D721Med (cell line): Measurements from ENCODE around the gene NDOR1.

Source experiments
- DNase-seq: peaks from one replicate; pipeline ENCODE4 v3.0.0; 2011; ENCODE audit warnings: low spot score; ENCODE audit not compliant: insufficient read length
- FAIRE-seq: peaks from 2 replicates; lab custom pipeline; 2011; peaks lifted over from hg19 to GRCh38; lab: Jason Lieb, UNC
- CTCF ChIP-seq: IDR thresholded peaks from 2 replicates; pipeline ENCODE4 v1.5.1; 2012; ENCODE audit warnings: mild to moderate bottlenecking, control low read depth; ENCODE audit not compliant: insufficient read depth; ENCODE audit errors: missing control alignments

NDOR1 gene

GRCh38 chr9:137233143-137233980, 27.9 kb downstream of the NDOR1 start:
- DNase-seq (no peak), FAIRE-seq (no peak)
- no peak for TF ChIP-seq CTCF

GRCh38 chr9:137234055-137234697, 28.7 kb downstream of the NDOR1 start:
- DNase-seq (no peak), FAIRE-seq (no peak)
- no peak for TF ChIP-seq CTCF

GRCh38 chr9:137234758-137235423, 29.4 kb downstream of the NDOR1 start:
- FAIRE-seq (no peak), DNase-seq (no peak)
- no peak for TF ChIP-seq CTCF

GRCh38 chr9:137235424-137236237, 30.1 kb downstream of the NDOR1 start:
- no peak for TF ChIP-seq CTCF
- DNase-seq, result no peak
- FAIRE-seq, result no peak

- FAIRE-seq, result no peak
- peak; percentile 100 for DNase-seq
- peak; percentile 93 for TF ChIP-seq CTCF
These were observed 30.9 kb downstream of the NDOR1 start for GRCh38 chr9:137236238-137236935.

GRCh38 chr9:137236936-137237421, 31.5 kb downstream of the NDOR1 start:
- FAIRE-seq, result no peak
- DNase-seq, result no peak
- no peak for TF ChIP-seq CTCF
